Measurements from ENCODE around the gene SFI1. TPM values are rescaled to one million over a fixed set of nuclear protein-coding genes. Genes with fewer than 3 reads are reported as not detected.

SFI1 gene
- total RNA-seq, 2 donors from 2014 or later, result 27.8 to 46.8 TPM

DNA sequence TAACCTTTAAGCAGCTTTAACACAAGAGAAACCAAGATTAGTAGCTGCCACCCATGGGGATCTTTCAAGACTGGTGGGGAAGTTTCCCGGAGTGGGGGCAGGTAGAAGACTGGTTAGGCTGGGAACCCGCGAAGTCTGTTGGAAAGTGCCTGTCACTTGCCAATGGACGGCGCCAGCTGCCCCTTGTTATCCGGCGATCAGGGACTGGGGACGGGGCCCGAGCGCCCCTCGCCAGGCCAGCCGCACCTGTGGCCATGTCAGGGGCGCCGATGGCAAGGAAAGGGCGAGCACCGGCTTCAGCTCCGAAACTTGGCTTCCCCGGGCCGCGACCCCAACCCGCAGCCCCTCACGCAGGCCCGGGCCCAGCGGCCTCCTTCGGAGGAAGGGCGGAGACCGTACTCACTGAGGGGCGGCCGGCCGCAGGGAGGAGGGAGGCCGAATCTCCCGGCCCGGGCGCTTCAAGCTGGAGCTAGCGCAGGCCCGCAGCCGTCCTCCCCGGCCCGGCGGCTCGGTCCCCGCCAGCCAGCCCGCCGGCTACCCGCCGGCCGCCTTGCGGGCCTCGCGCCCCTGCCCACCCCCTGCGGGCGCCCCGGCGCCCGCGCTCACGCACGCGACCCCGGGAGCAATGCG, 7.2 kb upstream of the SFI1 start:
- intact Hi-C loops (cut with DNase I), result no loop called here
- no peaks in the 10 kb centered on the region for H3K9me3 ChIP-seq

DNA sequence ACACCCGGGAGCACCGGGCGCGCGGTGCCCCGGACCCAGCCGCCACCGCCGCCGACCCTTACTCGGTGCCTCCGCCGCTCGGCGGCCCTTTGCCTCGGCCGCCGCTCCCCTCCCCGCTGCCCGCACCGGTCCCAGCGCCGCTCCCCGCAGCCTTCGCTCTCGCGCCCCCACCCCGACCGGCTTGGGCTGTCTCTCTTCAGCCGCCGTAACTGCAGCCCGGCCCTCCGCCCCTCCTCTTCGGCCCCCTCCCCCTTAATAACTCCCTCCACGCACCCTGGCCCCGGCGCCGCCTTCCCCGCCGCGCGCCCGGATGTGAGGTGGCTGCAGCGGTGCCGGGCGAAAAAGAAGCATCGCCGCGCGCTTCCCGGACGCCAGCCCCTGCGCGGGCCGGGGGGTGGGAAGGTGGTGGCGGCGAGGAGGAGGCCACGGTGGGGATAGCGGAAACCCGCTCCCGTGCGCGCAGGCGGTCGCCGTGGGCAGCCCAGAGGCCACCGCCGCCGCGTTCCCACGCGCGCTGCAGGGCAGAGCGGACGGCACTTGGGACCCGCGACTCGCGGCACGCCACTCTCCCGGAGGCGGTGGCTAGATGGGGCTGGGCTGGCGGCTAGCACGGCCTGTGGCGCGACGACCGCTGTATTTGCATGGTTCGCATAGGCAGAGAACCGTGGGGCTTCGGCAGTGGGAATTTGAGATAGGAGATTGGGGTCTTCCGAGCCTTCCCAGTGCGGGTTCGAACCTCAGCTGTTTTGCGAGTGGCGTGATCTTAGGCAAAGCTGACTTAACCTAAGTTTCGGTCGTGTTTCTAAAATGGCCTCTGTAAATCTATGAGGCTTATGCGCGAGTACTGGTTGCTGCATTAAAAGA, 6.5 kb upstream of the SFI1 start, which contains the start of gene EIF4ENIF1:
Gene EIF4ENIF1, minus strand, starts transcription at position 211 of the 864 bp plus-strand sequence. CDS start 1,124 bp downstream, outside the sequence.
- ATAC-seq, result peak; percentile 97
- H3K9me3 ChIP-seq, result no peaks in the 10 kb centered on the region

More for the DNA sequence above, 7.2 kb upstream of the SFI1 start:
- DNase-seq (peak; percentile 25 to 57 (median 42)), ATAC-seq (peak; percentile 53)
- WGBS, 2 donors, result 0 to 1% methylated on average over 8 to 38 of the region's 61 CpGs
- H3K36me3 ChIP-seq (replicated peaks in 1 of 2; ENCODE audit: insufficient read depth in 1 of 2, low read depth in 2 of 2), result no peaks in the 10 kb centered on the region
- H3K4me1 ChIP-seq, result peaks cover 21% of the 10 kb centered on the region
- no peaks in the 10 kb centered on the region for H3K27me3 ChIP-seq
- peak overlapping the region; percentile 95 to 99 (median 98) for H3K27ac ChIP-seq
- TF ChIP-seq, protein P1, sequence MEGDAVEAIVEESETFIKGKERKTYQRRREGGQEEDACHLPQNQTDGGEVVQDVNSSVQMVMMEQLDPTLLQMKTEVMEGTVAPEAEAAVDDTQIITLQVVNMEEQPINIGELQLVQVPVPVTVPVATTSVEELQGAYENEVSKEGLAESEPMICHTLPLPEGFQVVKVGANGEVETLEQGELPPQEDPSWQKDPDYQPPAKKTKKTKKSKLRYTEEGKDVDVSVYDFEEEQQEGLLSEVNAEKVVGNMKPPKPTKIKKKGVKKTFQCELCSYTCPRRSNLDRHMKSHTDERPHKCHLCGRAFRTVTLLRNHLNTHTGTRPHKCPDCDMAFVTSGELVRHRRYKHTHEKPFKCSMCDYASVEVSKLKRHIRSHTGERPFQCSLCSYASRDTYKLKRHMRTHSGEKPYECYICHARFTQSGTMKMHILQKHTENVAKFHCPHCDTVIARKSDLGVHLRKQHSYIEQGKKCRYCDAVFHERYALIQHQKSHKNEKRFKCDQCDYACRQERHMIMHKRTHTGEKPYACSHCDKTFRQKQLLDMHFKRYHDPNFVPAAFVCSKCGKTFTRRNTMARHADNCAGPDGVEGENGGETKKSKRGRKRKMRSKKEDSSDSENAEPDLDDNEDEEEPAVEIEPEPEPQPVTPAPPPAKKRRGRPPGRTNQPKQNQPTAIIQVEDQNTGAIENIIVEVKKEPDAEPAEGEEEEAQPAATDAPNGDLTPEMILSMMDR (IDR thresholded peaks at IDR 0.05), result no peak
- TF ChIP-seq POLR2A (IDR thresholded peaks at IDR 0.05), result no peak
- H3K4me3 ChIP-seq, result peak overlapping the region; percentile 76 to 87

DNA sequence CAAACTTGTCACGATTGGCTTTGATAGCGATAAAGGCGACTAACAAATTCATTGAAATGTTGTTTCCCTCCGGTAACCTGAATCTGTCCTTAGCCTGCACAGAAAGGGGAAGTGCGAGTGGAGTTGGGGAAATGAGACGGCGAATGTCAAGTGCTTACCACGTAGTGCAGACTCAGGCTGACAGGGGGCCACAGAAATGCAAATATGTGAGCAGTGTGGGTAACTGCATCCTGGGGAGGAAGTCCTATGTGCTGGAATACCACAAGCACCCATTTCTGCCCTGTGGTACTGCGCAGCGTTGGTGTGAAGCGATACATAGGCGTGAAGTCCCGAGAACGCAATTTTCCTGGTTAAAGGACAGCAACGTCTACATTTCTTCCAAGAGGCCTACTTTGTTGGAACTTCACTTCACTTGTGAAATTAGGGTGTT, 5.8 kb upstream of the SFI1 start:
- intact Hi-C loops (cut with DNase I), result no loop called here
- peak overlapping the region; percentile 95 to 99 (median 98) for H3K27ac ChIP-seq
- WGBS, 2 donors, result 0% methylated on average over 15 of the region's 15 CpGs
- no peaks in the 10 kb centered on the region for H3K27me3 ChIP-seq
- peak; percentile 27 for ATAC-seq
- H3K9me3 ChIP-seq, result no peaks in the 10 kb centered on the region
- TF ChIP-seq, protein P1 (IDR thresholded peaks at IDR 0.05), result peak in 2 of 7 experiments; percentile 2 to 19
- TF ChIP-seq POLR2A (IDR thresholded peaks at IDR 0.05), result peak in 1 of 3 donors; percentile 40
- peak; percentile 36 to 79 (median 45) for DNase-seq
- no peaks in the 10 kb centered on the region for H3K36me3 ChIP-seq (replicated peaks in 1 of 2; ENCODE audit: insufficient read depth in 1 of 2, low read depth in 2 of 2)
- peaks cover 25% of the 10 kb centered on the region for H3K4me1 ChIP-seq
- peak overlapping the region; percentile 62 to 87 for H3K4me3 ChIP-seq

More for the DNA sequence above, 6.5 kb upstream of the SFI1 start, which contains the start of gene EIF4ENIF1:
- Histone ChIP-seq H3K4me3 (peak within 1 kb of the TSS; percentile 76 to 87), H3K36me3 (replicated peaks in 1 of 2; ENCODE audit: insufficient read depth in 1 of 2, low read depth in 2 of 2) (no peaks in the 10 kb centered on the region), H3K4me1 (peaks cover 21% of the 10 kb centered on the region), H3K27ac (peak within 1 kb of the TSS; percentile 95 to 99 (median 98)), H3K27me3 (no peaks in the 10 kb centered on the region)
- peak; percentile 61 to 75 (median 72) for TF ChIP-seq POLR2A (IDR thresholded peaks at IDR 0.05)
- TF ChIP-seq, protein P1 (IDR thresholded peaks at IDR 0.05), result peak in 1 of 7 experiments; percentile 26
- intact Hi-C loops (cut with DNase I), result no loop called here
- peak; percentile 85 to 90 (median 89) for DNase-seq
- WGBS, 2 donors, result 0 to 1% methylated on average over 14 to 45 of the region's 100 CpGs

DNA sequence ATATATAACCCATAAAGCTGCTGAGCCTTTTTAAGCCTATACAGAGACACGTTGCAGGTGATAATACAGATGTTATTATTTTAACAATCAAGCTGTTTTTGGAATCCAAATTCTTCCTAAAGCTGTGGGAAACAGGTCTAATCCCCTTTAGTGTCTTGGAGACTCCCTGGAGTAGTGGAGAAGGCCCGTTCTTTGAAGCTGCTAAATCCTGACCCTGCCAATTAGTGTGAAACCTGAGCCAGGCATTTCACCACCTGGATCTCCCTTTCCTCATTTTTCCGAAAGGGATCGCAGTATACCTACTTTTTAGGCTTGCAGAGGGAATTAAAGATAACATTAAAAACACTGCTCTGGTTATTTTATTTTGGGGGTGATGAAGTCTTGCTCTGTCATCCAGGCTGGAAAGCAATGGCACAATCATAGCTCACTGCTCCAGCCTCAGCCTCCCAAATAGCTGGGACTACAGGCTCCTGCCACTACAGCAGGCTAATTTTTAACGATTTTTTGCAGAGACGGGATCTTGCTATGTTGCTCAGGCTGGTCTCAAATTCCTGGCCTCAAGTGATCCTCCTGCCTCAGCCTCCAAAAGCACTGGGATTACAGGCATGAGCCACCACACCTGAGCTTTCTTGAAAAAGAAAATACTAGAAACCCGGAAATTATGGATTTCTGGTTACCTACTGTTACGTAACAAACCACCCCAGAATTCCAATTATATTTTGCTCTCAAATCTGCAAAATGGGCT, 4.9 kb upstream of the SFI1 start:
- H3K27ac ChIP-seq, result peak overlapping the region; percentile 95 to 99 (median 98)
- no peaks in the 10 kb centered on the region for H3K9me3 ChIP-seq
- DNase-seq (no peak), ATAC-seq (no peak)
- intact Hi-C loops (cut with DNase I), result no loop called here
- H3K27me3 ChIP-seq, result no peaks in the 10 kb centered on the region
- WGBS, 2 donors, result 71 to 73% methylated on average over 8 of the region's 8 CpGs
- no peak overlapping the region for H3K4me3 ChIP-seq
- H3K4me1 ChIP-seq, result peaks cover 25% of the 10 kb centered on the region
- TF ChIP-seq, protein P1 (IDR thresholded peaks at IDR 0.05), result no peak
- H3K36me3 ChIP-seq (replicated peaks in 1 of 2; ENCODE audit: insufficient read depth in 1 of 2, low read depth in 2 of 2), result no peaks in the 10 kb centered on the region
